T-helper 1 cell (primary cell): ENCODE data around the gene SPATA20.

ENCODE experiments used
- DNase-seq, 5 donors: peaks; one replicate each; pipeline ENCODE4 v3.0.0-alpha.2; 2012 to 2020
- total RNA-seq, 4 donors: gene quantifications; one replicate each; lab custom pipeline; 2026; lab: John Stamatoyannopoulos, UW

SPATA20 gene
- 14.2 to 29.7 (median 21.4) reads per million in 4 donors for total RNA-seq

GRCh38 chr17:50547035-50547735 is at the start of gene SPATA20:
TSS of gene SPATA20 (plus strand) at chr17:50547174. CDS start at chr17:50547209, 35 bp downstream.
- DNase-seq: peak; percentile 69 to 91 (median 81)

GRCh38 chr17:50498021-50498874 is 48.7 kb upstream of the SPATA20 start:
- DNase-seq: no peak

- DNase-seq: no peak
Measured at GRCh38 chr17:50499270-50499669, 47.7 kb upstream of the SPATA20 start.

GRCh38 chr17:50499721-50500120 is 47.3 kb upstream of the SPATA20 start:
- no peak for DNase-seq

- DNase-seq: no peak
Measured at GRCh38 chr17:50501054-50501453, 45.9 kb upstream of the SPATA20 start.

DNA sequence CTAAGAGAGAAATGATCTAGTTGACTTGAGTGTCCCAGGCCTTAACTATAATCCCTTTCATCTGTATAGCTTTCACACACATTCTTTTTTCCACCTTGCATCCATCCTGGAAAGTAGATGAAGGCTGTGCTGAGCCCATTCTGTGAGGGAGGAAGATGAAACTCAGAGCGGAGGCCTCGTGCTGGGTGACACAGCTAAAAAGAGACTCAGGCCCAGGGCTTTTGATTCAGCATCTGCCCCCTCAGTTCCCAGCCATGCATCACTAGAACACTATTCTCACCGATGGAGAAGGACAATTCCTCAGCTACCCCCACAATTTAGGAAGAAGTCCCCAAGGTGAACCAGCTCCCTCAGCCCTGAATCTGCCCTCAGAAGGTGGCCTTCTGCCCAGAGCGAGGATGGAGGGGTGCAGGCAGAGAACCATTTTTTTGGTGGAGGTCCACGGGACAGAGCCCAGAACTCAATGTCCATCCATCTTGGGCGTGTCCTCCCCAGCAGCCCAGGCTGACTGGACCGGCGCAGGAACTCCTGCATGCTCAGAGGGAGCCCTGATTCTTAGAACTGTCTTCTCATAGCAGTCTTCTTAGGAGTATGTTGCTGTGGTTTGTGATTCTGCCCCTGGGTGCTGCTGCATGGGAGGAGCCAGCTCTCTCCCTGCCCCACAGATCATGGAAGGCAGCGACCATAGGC is 44.5 kb upstream of the SPATA20 start:
- DNase-seq: no peak

DNA sequence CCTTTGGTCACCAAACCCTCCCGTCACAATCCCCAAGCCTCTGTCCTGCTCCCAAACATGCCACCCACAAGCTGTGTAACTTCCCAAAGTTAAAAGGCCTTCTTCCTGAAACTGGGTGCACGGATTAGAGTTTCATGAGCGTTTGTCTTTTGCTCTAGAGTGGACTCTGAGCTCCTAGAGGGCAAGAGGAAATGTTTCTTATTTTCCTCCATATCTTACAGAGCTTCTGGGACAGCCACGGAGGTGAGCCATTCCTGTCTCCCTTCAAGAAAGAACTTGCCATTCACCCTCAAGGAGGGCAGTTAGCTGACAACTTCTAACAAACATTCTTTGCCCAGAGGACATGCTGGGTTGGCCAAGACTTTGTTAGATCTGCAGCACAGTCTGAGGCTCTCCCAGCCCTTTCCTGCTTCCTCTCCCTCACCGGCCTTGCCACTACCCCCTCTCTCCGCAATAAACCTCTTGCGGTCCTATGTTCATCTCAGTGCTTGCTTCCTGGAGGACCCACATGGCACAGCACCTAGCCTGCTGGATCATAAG is 41.3 kb upstream of the SPATA20 start:
- DNase-seq: no peak

DNA sequence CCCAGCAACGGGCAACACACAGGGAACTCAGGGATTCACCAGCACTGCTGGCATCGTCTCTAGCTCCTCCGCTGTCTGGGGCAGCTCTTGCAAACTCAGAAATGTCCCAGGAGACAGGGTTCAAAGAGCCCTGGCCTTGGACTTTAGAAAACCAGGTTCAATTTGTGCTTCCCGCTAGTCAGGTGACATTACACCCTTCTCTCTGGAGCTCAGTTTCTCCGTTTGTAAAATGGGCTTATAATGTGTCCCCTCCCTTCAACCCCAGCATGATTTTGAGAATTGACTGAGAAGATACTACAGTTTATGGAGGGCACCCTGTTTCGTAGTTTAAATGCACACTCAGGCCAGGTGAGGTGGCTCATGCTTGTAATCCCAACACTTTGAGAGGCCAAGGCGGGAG is 40.7 kb upstream of the SPATA20 start:
- DNase-seq: no peak

- peak; percentile 62 to 86 (median 73) for DNase-seq
Measured at GRCh38 chr17:50507871-50508572, 39.0 kb upstream of the SPATA20 start, which contains the start of gene MYCBPAP. TSS of gene MYCBPAP (plus strand) at chr17:50508439. CDS start at chr17:50508675, 236 bp downstream.

DNA sequence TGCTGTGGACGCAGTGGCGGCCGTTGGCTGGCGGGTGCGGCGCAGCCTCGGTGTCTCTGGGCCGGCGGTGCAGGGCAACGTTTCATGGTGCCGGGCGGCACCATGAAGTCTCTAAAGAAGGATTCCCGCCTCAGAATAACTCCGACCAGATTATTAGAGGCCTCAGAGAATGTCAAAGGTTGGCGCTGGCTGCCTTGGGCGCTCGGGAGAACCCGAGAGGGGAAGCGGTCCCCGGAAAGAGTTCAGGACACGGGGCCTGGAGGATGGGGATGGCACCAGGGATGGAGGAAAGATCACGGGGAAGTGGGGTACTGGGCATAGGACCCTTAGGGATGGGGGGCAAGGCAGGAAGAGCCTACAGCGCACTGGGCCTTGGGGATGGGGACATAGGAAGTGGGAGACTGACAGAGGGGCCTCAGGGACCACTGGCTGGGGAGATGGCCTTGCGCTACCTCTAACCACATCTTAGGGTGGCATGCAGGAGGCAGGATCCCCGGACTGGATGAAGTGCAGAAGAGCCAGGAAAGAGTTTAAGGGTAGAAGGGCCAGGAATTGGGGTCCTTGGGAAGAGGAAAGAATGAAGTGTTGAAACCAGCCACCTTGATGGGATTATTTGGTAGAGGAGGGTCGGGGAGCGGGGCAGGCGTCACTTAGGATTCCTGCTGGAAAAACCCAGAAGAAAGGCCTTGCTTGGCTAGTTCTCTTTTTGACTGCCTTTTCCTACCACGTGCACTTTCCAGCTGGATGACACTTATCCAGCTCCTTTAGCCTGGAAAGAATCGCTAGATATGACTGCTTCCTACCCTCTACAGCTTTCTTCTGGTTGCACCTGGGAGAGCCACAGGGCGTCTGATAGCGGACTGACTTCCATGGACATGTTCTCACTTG is 38.2 kb upstream of the SPATA20 start:
- DNase-seq: no peak

- peak in 2 of 5 donors; percentile 27 to 89 for DNase-seq
Measured at GRCh38 chr17:50511058-50511457, 35.9 kb upstream of the SPATA20 start.

DNA sequence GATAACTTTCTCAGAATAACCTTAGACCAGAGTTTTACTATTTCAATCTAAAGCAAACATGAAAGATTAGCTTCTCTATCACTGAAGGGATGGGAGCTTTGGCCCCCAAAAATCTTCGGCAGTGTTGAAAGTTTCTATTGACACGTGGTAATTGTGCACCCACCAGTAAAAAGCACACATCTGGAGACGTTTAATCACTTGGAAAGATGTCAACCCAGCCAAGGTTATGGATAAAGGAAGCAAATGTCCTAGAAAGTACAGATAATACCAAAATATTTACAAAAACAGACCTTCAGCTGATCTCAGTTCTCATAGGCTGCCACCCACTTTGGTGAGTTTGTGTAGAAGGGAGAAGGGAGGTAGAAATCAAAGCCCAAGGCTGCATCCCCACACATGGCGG is 33.5 kb upstream of the SPATA20 start:
- DNase-seq: no peak

DNA sequence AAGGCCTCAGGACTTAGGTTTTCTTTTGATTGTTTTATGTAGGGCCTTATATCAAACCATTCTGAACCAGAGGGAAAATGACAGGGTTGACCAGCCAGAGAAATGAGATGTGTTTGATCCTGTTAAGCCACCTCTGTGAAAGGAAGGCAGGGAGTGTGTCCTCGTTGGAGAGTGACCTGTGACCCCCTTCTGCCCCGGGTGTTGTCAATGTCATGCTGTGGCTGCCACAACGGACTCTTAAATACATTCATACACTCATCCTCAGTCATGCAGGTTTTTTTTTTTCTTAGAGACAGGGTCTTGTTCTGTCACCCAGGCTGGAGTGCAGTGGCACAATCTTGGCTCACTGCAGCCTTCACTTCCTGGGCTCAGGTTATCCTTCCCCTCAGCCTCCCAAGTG is 32.6 kb upstream of the SPATA20 start:
- no peak for DNase-seq

GRCh38 chr17:50514936-50515702 is 31.9 kb upstream of the SPATA20 start:
- DNase-seq: no peak

- no peak for DNase-seq
Measured at GRCh38 chr17:50517011-50517410, 30.0 kb upstream of the SPATA20 start.

- DNase-seq: no peak
Measured at GRCh38 chr17:50517504-50518383, 29.2 kb upstream of the SPATA20 start.

GRCh38 chr17:50518384-50519023 is 28.5 kb upstream of the SPATA20 start:
- no peak for DNase-seq

- no peak for DNase-seq
Measured at GRCh38 chr17:50519141-50519834, 27.7 kb upstream of the SPATA20 start.
